GM19239 (cell line): Measurements from ENCODE around the gene LSS.
"Not testable (repeated sequence)": the region's sequence is repeated elsewhere in the genome, so short reads cannot be mapped to it uniquely, and the experiment has no call there.

ENCODE experiments used
- DNase-seq: peaks from one replicate; pipeline ENCODE4 v3.0.0; 2011; ENCODE audit warnings: low spot score; ENCODE audit not compliant: insufficient read length
- FAIRE-seq: peaks from 2 replicates; lab custom pipeline; 2011; peaks lifted over from hg19 to GRCh38; lab: Jason Lieb, UNC

Gene LSS

DNA sequence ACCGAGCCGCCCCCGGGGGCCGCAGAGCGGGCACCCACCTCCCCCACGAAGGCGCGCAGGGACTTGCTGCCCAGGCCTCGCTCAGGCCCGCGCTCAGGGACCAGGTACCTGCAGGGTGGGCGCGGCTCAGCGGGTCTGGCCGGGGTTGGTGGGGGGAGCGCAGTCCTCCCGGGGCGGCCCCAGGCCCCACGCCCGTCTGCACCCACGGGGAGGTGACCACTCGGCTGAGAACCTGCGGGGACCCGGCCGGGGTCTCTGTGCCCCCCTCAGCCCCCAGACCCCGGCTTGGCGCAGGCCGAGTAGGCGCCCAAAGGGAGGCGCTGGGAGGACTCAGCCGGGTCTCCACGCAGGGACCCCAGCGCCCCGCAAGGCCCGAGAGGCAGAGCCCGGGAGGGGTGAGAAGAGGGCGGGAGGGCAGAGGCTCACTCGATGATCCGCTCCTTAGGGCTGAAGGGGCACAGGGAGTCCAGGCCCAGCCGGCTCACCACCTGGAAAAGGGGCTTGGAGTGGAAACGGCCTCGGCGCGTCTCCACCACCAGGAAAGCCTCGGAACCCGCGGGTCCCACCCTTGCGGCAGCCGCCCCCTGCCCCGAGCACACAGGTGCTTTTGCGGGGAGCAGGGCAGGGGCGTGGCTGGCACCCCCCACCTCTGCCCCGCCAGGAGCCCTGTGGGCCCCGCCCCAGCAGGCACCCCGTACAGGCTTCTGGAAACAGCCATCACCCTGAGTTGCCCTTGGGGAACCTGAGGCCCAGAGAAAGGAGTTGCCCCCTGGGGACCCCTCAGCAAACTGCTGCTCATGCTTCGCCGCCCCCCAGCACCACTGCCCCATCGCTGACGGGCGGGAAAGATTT, 82.5 kb downstream of the LSS start:
- DNase-seq, result no peak
- no peak for FAIRE-seq

DNA sequence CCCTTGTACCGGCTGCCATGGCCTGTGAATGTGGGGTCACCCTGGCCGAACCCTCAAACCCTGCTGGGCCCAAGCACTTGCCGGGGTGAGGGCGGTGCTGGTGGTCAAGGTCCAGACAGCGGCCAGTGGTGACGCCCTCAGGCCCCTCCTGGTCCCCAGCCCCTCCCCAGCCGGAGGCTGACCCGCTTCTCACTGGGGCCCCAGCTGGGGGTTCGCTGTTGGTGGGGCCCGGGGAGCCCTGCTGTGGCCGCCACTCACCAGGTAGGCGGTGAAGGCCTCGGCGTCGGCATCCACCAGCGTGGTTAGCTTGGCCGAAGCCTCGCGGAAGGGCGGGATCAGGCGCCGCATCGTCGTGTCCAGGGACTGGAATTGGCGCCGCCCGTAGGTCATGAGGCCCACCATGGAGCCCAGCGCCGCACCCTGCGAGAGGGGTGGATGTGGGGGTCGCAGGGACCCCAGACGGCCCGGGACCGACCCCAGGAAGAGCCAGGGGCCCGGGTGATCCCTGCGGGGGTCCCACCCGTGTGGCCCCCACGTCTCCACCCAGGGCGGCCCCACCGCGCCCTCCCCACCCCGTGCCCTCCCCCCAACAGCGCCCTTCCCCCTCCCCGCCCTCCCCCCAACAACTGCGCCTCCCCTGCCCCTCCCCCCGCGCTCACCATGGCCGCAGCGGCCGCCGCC, 83.3 kb downstream of the LSS start:
- FAIRE-seq (no peak), DNase-seq (no peak)

DNA sequence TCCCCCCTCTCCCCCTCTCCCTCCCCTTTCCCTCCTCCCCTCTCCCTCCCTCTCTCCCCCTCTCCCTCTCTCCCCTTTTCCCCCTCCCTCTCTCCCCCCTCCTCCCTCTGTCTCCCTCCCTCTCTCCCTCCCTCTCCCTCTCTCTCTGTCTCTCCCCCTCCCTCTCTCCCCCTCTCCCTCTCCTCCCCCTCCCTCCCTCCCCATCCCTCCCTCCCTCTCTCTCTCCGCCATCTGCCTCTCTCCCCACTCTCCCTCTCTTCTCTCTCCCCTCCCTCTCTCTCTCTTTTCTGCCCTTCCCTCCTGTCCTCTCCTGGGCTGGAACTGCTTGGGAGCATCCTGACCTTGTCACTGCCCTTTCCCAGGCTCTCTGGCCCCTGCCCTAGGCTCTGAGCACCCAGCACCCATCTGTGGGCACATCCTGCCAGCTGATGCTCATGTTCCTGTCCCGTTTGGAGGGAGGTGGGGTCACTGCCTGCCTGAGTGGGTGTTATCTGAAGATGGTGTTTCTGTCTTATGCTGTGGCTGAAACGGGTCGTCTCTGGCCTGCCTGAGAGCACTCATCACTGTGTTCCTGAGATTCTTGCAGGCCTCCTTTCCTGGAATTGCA, 84.0 kb downstream of the LSS start:
- DNase-seq, result no peak

DNA sequence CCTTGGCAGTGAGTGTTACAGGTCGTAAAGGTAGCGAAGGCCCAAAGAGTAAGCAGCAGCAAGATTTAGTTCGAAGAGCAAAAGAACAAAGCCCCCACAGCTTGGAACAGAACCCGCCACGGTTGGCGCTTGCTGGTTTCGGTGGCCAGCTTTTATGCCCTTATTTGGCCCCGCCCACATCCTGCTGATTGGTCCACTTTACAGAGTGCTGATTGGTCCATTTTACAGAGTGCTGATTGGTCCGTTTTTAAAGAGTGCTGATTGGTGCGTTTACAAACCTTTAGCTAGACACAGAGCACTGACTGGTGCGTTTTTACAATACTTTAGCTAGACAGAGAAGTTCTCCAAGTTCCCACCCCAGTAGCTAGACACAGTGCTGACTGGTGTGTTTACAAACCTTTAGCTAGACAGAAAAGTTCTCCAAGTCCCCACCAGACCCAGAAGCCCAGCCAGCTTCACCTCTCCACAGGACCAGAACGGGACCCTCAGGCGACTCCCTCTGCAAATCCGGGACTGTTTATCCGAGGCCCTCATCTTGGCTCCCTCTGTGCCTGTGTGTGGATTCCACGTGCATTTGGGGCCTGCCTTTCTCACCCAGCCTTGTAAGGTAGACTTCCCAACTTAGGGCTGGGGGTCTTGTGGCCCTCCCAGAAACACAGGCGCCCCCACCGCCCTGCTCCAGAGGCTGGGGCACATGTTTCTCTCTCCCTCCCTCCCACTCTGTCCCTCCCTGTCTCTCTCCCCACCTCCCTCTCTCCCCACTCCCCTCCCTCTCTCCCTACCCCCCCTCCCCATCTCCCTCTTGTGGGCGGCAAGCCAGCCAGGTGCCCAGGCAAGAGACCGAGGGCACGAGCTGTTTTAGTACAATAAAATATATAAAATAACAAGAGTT, 85.7 kb downstream of the LSS start:
- FAIRE-seq (no peak), DNase-seq (no peak)

More for the DNA sequence above, 84.0 kb downstream of the LSS start:
- FAIRE-seq, result no peak

DNA sequence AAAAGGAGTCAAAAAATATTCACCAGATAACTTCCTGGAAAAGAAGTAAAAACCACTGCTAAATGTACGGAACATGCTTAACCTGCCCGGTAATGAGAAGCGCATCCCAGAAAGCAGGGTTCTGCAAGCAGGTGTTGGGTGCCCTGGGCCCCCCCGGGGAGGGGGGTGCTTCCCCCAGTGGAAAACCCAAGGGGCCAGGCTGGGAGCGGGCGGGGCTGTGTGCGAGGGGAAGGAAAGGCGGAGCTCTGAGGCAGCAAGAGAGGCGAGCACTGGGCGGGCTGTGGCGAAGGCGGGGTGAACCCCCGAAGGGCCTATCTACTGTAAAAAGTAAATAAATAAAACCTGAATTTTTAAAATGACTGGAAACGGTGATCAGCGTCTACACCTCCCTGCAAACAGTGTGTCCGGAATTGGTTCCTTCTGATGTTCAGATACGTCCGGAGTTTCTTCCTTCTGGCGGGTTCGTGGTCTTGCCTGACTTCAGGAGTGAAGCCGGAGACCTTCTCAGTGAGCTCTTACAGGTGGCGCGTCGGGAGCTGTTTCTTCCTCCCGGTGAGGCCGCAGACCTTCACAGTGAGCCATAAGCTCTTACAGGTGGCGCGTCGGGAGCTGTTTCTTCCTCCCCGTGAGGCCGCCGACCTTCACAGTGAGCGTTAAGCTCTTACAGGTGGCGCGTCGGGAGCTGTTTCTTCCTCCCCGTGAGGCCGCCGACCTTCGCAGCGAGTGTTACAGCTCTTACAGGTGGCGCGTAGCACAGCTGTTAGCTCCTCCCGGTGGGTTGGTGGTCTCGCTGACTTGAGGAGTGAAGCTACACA, 86.6 kb downstream of the LSS start:
- no peak for DNase-seq
- FAIRE-seq, result no peak

DNA sequence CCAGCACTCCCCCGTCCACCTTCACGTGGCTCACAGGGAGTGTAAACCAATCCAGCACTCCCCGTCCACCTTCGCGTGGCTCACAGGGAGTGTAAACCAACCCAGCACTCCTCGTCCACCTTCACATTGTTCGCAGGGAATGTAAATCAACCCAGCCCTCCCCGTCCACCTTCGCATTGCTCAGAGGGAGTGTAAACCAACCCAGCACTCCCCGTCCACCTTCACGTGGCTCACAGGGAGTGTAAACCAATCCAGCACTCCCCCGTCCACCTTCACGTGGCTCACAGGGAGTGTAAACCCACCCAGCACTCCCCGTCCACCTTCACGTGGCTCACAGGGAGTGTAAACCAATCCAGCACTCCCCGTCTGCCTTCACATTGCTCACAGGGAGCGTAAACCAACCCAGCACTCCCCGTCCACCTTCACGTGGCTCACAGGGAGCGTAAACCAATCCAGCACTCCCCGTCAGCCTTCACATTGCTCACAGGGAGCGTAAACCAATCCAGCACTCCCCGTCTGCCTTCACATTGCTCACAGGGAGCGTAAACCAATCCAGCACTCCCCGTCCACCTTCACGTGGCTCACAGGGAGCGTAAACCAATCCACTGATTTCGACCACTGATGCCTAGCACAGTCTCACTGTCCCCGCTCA, 88.1 kb downstream of the LSS start:
- FAIRE-seq, result not testable (repeated sequence)

DNA sequence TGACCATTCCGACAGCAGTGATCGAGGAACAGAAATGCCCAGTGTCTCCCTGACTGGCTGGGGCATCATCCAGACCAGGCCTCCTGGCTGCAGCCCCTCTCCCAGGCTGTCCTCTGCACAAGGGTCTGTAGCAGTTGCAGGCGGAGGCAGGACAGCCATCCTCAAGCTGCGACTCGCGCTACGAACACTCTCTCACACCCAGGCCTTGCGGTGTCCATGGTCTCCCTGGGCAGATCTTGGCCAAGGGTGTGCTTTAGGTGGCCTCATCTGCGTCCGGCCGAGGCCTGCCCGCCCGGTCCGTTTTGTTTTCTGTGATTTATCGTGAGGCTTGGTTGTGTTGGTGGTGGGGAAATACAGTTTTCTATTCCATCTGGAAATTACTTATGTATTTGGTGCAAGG, 88.9 kb downstream of the LSS start:
- no peak for FAIRE-seq
- DNase-seq, result no peak

More for the DNA sequence above, 88.1 kb downstream of the LSS start:
- not testable (repeated sequence) for DNase-seq

DNA sequence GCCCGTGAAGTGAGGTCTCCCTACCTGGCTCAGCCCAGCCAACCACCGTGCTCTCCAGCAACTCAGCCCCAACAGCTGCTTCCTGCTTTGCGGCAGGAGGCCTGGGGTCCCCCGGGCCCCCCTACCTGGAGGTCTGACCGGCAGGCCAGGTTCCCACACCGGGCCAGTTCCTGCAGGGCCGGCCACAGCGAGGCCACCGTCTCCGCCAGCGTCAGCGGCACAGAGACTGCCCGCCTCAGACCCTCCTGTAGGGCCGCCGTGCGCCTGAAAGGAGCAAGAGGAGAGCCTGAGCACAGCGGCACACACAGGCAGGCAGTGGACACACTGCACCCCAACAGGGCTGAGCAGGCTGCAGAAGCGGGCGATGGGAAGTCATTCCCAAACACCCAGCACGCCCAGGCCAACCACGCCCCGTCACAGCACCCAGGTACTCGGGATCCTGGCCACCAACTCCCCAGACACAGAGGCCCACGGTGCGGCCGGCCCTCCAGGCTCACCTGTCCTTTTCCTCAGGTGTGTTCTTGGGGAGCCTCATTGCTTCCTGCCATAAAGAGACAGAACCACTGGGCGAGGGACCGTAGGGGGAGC, 90.1 kb downstream of the LSS start:
- DNase-seq (no peak), FAIRE-seq (no peak)
